Measurements from ENCODE around the gene CNP. TPM values are rescaled to one million over a fixed set of nuclear protein-coding genes. Genes with fewer than 3 reads are reported as not detected.

The CNP gene
- total and polyA plus RNA-seq, 10 of the 15 experiments (the other 5 are each of a cell fraction or from before 2014, with no cell fraction given): 1.8 to 60.7 (median 31.4) TPM

DNA sequence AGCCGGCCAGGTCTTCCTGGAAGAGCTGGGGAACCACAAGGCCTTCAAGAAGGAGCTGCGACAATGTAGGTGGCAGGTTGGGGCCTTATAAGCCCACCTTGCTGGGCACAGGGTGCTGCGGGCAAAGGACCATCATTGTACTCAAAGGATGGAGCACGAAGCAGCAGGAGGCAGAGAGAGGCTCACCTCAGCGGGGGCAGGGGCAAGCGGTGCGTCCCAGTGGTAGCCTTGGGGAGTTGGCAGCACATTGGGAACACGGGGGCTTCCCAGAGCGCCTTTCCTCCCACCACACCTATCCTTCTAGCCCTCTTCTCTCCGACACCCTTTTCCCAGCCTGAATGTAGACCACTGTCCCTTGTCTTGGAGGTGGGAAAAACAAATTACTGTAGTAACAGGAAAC lies 2.1 kb downstream of the CNP start:
- BruUV-seq (replicated peaks): no TSS peak
- no peaks in the 10 kb centered on the region for H4K20me1 ChIP-seq (ENCODE audit: control insufficient read depth, insufficient read depth)
- 89% methylated on average over 10 of the region's 10 CpGs for WGBS (ENCODE audit: insufficient coverage, insufficient replicate concordance, low lambda C conversion rate, missing lambda C conversion rate)
- CTCF ChIA-PET: interaction anchor here (9.4 kb wide), 1 partner anchor 51 kb away, joined by 85 read pairs; the partner anchor contains the start of genes DNAJC7 and NKIRAS2
- H3K79me2 ChIP-seq (ENCODE audit: control insufficient read depth, insufficient read depth, low read length): peaks cover 23% of the 10 kb centered on the region
- intact Hi-C loops (cut with micrococcal nuclease; ENCODE audit: unreplicated experiment): loop anchor here (5.0 kb wide), 1 partner anchor 214 kb away; the partner anchor contains the start of gene KCNH4
- RAD21 ChIA-PET (ENCODE audit: unreplicated experiment): no interaction called here
- no peaks in the 10 kb centered on the region for H3K9me3 ChIP-seq (replicated peaks; ENCODE audit: control insufficient read depth, insufficient read depth, low read length)
- no peak overlapping the region for H2AFZ ChIP-seq (ENCODE audit: control insufficient read depth, low read depth, low read length)
- DNase-seq (ENCODE audit: low read depth, low spot score) (no peak), FAIRE-seq (no peak), ATAC-seq (no peak)
- H3K4me3 ChIP-seq: peak overlapping the region; percentile 13; the same call in 1 of the 2 replicates
- H3K4me1 ChIP-seq (ENCODE audit: control insufficient read depth, insufficient read depth, low read length): peaks cover 15% of the 10 kb centered on the region
- SMC1A ChIA-PET (ENCODE audit: uncharacterized antibody, unreplicated experiment): interaction anchor here (0.6 to 6.1 kb wide), 2 partner anchors 49 to 187 kb away, joined by 4 to 19 read pairs; partner anchors contain the start of gene DNAJC7
- H3K36me3 ChIP-seq (ENCODE audit: control insufficient read depth in 2 of 2, insufficient read depth in 2 of 2, low read length in 1 of 2): peaks cover 11 to 20% of the 10 kb centered on the region in 2 experiments
- H3K9ac ChIP-seq (ENCODE audit: control insufficient read depth, insufficient read depth, low read length): no peak overlapping the region
- no peak overlapping the region for H3K27ac ChIP-seq (ENCODE audit: control insufficient read depth, insufficient read depth)
- POLR2A ChIA-PET: interaction anchor here (0.7 to 2.8 kb wide), 3 partner anchors 48 to 252 kb away, joined by 3 to 10 read pairs (median 3); partner anchors contain the start of genes DHX58 and DNAJC7
- H3K4me2 ChIP-seq (ENCODE audit: control insufficient read depth, insufficient read depth): no peak overlapping the region
- no peaks in the 10 kb centered on the region for H3K27me3 ChIP-seq (replicated peaks in 1 of 2; ENCODE audit: control insufficient read depth in 2 of 2, insufficient read depth in 2 of 2, low read length in 1 of 2)
- in situ Hi-C loops (cut with MboI): no loop called here
- no peak for TF ChIP-seq USF2 (IDR thresholded peaks at IDR 0.05; ENCODE audit: borderline replicate concordance, low read depth, low read length)
- TF ChIP-seq CBX3 (IDR thresholded peaks at IDR 0.05; ENCODE audit: borderline replicate concordance, low read depth): no peak
- no peak for TF ChIP-seq HDAC6 (IDR thresholded peaks at IDR 0.05; ENCODE audit: unreplicated experiment)
- no peak for TF ChIP-seq TBL1XR1 (IDR thresholded peaks at IDR 0.05; ENCODE audit: low read depth, low read length)
- TF ChIP-seq, protein P1, sequence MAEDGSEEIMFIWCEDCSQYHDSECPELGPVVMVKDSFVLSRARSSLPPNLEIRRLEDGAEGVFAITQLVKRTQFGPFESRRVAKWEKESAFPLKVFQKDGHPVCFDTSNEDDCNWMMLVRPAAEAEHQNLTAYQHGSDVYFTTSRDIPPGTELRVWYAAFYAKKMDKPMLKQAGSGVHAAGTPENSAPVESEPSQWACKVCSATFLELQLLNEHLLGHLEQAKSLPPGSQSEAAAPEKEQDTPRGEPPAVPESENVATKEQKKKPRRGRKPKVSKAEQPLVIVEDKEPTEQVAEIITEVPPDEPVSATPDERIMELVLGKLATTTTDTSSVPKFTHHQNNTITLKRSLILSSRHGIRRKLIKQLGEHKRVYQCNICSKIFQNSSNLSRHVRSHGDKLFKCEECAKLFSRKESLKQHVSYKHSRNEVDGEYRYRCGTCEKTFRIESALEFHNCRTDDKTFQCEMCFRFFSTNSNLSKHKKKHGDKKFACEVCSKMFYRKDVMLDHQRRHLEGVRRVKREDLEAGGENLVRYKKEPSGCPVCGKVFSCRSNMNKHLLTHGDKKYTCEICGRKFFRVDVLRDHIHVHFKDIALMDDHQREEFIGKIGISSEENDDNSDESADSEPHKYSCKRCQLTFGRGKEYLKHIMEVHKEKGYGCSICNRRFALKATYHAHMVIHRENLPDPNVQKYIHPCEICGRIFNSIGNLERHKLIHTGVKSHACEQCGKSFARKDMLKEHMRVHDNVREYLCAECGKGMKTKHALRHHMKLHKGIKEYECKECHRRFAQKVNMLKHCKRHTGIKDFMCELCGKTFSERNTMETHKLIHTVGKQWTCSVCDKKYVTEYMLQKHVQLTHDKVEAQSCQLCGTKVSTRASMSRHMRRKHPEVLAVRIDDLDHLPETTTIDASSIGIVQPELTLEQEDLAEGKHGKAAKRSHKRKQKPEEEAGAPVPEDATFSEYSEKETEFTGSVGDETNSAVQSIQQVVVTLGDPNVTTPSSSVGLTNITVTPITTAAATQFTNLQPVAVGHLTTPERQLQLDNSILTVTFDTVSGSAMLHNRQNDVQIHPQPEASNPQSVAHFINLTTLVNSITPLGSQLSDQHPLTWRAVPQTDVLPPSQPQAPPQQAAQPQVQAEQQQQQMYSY (CRISPR knock-in tag; IDR thresholded peaks at IDR 0.05): no peak
- no peak for TF ChIP-seq TCF3 (IDR thresholded peaks at IDR 0.05; ENCODE audit: borderline replicate concordance, insufficient read depth, low read depth, low read length)
- TF ChIP-seq HCFC1 (IDR thresholded peaks at IDR 0.05; ENCODE audit: low read length): no peak
- no peak for TF ChIP-seq YBX1 (IDR thresholded peaks at IDR 0.05)
- TF ChIP-seq, protein P2, sequence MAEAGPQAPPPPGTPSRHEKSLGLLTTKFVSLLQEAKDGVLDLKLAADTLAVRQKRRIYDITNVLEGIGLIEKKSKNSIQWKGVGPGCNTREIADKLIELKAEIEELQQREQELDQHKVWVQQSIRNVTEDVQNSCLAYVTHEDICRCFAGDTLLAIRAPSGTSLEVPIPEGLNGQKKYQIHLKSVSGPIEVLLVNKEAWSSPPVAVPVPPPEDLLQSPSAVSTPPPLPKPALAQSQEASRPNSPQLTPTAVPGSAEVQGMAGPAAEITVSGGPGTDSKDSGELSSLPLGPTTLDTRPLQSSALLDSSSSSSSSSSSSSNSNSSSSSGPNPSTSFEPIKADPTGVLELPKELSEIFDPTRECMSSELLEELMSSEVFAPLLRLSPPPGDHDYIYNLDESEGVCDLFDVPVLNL (IDR thresholded peaks at IDR 0.05; ENCODE audit: low read depth, low read length): no peak
- no peak for TF ChIP-seq RFX5 (IDR thresholded peaks at IDR 0.05; ENCODE audit: low read depth, low read length)
- 0 out of 2 replicates have a peak, but pooled peaks have one; percentile 32 for TF ChIP-seq PML (IDR thresholded peaks at IDR 0.05; ENCODE audit: low read length)
- TF ChIP-seq EZH2 (IDR thresholded peaks at IDR 0.05; ENCODE audit: borderline replicate concordance, control insufficient read depth, low read depth, low read length): no peak
- no peak for TF ChIP-seq CTCF (IDR thresholded peaks at IDR 0.05 in 2 of 3, conservative IDR thresholded peaks at IDR 0.05 in 1 of 3; ENCODE audit: control insufficient read depth in 2 of 3, extremely low read depth in 1 of 3, insufficient read depth in 1 of 3, low read depth in 3 of 3, low read length in 3 of 3)
- 0 out of 2 replicates have a peak, but pooled peaks have one; percentile 32 for TF ChIP-seq MTA3 (IDR thresholded peaks at IDR 0.05; ENCODE audit: borderline replicate concordance, low read length)
- no peak for TF ChIP-seq HDGF (IDR thresholded peaks at IDR 0.05)
- no peak for TF ChIP-seq NR2C2 (IDR thresholded peaks at IDR 0.05; ENCODE audit: borderline replicate concordance, control insufficient read depth, insufficient read length, low read depth)
- no peak for TF ChIP-seq EED (IDR thresholded peaks at IDR 0.05; ENCODE audit: low read depth)
- TF ChIP-seq POLR2A (IDR thresholded peaks at IDR 0.05; ENCODE audit: low read depth, low read length): peak; percentile 18; the same call in 1 of the 2 replicates
